Measurements from ENCODE around the gene KANSL2.

- TF ChIP-seq CTCF (IDR thresholded peaks at IDR 0.05 in 8 of 11, conservative IDR thresholded peaks at IDR 0.05 in 3 of 11), result peak in 2 of 11 experiments; percentile 14 to 30
- peak; percentile 100 for TF ChIP-seq POLR2AphosphoS5 (IDR thresholded peaks at IDR 0.05)
Observed at GRCh38 chr12:48681710-48682532, at the start of gene KANSL2.
